K562 (cell line): ENCODE data around the gene TPX2. TPM values are rescaled to one million over a fixed set of nuclear protein-coding genes. Genes with fewer than 3 reads are reported as not detected.
A peak's percentile ranks its signal among the peaks of the same experiment; 100 is the strongest.

Source experiments
- CBFA2T3 ChIP-seq: fragments of 450-650 bp; IDR thresholded peaks from 2 replicates; pipeline ENCODE4 v1.6.1; 2017
- CREM ChIP-seq: IDR thresholded peaks from 2 replicates; pipeline ENCODE4 v1.6.1; 2014; ENCODE audit warnings: antibody characterized with exemption, low read depth
- FUS ChIP-seq: fragments of 200-400 bp; formaldehyde crosslinking; optimal IDR thresholded peaks from 2 replicates; pipeline ENCODE3; 2017; ENCODE audit warnings: low read depth, low read length
- KDM4B ChIP-seq, 2 experiments: fragments of 450-650 bp in 1 of 2; sonication (generic) in 1 of 2; IDR thresholded peaks; 2 replicates each; pipeline ENCODE4 v1.6.1; 2016 to 2017; ENCODE audit warnings: borderline replicate concordance in 2 of 2, antibody characterized with exemption in 1 of 2, low read depth in 1 of 2, mild to moderate bottlenecking in 1 of 2
- MLLT1 ChIP-seq, 2 experiments: fragments of 450-650 bp; IDR thresholded peaks; 2 replicates each; pipeline ENCODE4 v1.6.1; 2016
- PBX2 ChIP-seq, 2 experiments: IDR thresholded peaks in 1 of 2; conservative IDR thresholded peaks in 1 of 2; 2 replicates each; pipeline ENCODE4 v1.6.1; 2016; ENCODE audit warnings: low read depth in 2 of 2, mild to moderate bottlenecking in 1 of 2, missing compliant biosample characterization in 1 of 2, missing genetic modification characterization in 1 of 2, moderate library complexity in 1 of 2
- RAD21 ChIP-seq, 2 experiments: fragments of 250-450 bp in 1 of 2; fragments of 450-650 bp in 1 of 2; sonication (Bioruptor Pico) in 1 of 2; formaldehyde crosslinking in 1 of 2; IDR thresholded peaks in 1 of 2; conservative IDR thresholded peaks in 1 of 2; 2 replicates each; pipeline versions ENCODE4 v1.4.0 to v1.8.0; 2020 to 2022; ENCODE audit warnings: mild to moderate bottlenecking in 2 of 2, moderate library complexity in 1 of 2
- SIX5 ChIP-seq, 2 experiments: IDR thresholded peaks; 2 replicates each; pipeline ENCODE4 v1.6.1; 2011; ENCODE audit warnings: low read length in 2 of 2, borderline replicate concordance in 1 of 2, low read depth in 1 of 2, mild to moderate bottlenecking in 1 of 2, moderate library complexity in 1 of 2; ENCODE audit not compliant: insufficient read depth in 1 of 2
- SMAD3 ChIP-seq: fragments of 450-650 bp; formaldehyde crosslinking; conservative IDR thresholded peaks from 2 replicates; pipeline ENCODE4 v1.4.0; 2020; ENCODE audit warnings: mild to moderate bottlenecking
- STAT6 ChIP-seq: sonication (generic); formaldehyde crosslinking; IDR thresholded peaks from 2 replicates; pipeline ENCODE4 v1.8.1; 2023; ENCODE audit warnings: mild to moderate bottlenecking, missing genetic modification reagents
- YY1 ChIP-seq, 3 experiments: IDR thresholded peaks; 2 replicates each; pipeline ENCODE4 v1.6.1; 2011; ENCODE audit warnings: low read length in 2 of 3, mild to moderate bottlenecking in 2 of 3, moderate library complexity in 2 of 3, borderline replicate concordance in 1 of 3, control low read depth in 1 of 3, low read depth in 1 of 3; ENCODE audit not compliant: insufficient read depth in 3 of 3, insufficient replicate concordance in 2 of 3, control insufficient read depth in 1 of 3, insufficient read length in 1 of 3; ENCODE audit errors: extremely low read depth in 1 of 3
- ZBTB1 ChIP-seq: sonication (generic); formaldehyde crosslinking; IDR thresholded peaks from 2 replicates; pipeline ENCODE4 v1.8.1; 2023; ENCODE audit warnings: missing genetic modification reagents, low read depth, mild to moderate bottlenecking, borderline replicate concordance
- ZNF280A ChIP-seq: fragments of 450-650 bp; IDR thresholded peaks from 2 replicates; pipeline ENCODE4 v1.6.1; 2018; ENCODE audit warnings: mild to moderate bottlenecking, low read depth; ENCODE audit not compliant: partially characterized antibody
- ZNF644 ChIP-seq: fragments of 200-800 bp; sonication (Bioruptor generic); IDR thresholded peaks from 2 replicates; pipeline ENCODE4 v1.6.1; 2016; ENCODE audit warnings: low read depth, missing genetic modification characterization, missing compliant biosample characterization
- polyA plus RNA-seq, 8 experiments: library from polyadenylated mRNA; depleted of rRNA in 4 of 8; stranded (reverse) in 5 of 8; unstranded in 3 of 8; fragments of >200 nt; fragmentation: Nextera tagmentation in 2 of 8; fragmentation: Illumina TruSeq in 1 of 8; extraction: Ambion mirVana in 2 of 8; extraction: Trizol in 1 of 8; gene quantifications; 2 replicates each; pipeline versions ENCODE4 v1.2.1 to v1.2.3, GENCODE V29; 2011 to 2014; ENCODE audit warnings: inconsistent platforms in 1 of 8, missing spikeins in 1 of 8
- total RNA-seq, 7 experiments: library from RNA; depleted of rRNA in 6 of 7; stranded (reverse); fragments of >200 nt in 6 of 7; fragmentation: Illumina TruSeq in 2 of 7; extraction: Trizol in 2 of 7; gene quantifications; 2 replicates each; pipeline versions ENCODE4 v1.2.1 to v1.2.3, GENCODE V29; 2011 to 2021; ENCODE audit warnings: low replicate concordance in 1 of 7

Gene TPX2
- total and polyA plus RNA-seq, 9 of the 15 experiments (the other 6 are each of a cell fraction or from before 2014, with no cell fraction given): 48.0 to 241 (median 133) TPM

- no peak for TF ChIP-seq STAT6
- 0 out of 2 replicates have a peak, but pooled peaks have one; percentile 26 for TF ChIP-seq SMAD3 (CRISPR knock-in tag)
- no peak for TF ChIP-seq PBX2 (CRISPR knock-in tag; IDR thresholded peaks at IDR 0.05; ENCODE audit: low read depth)
- no peak for TF ChIP-seq PBX2 (tag; conservative IDR thresholded peaks at IDR 0.05; ENCODE audit: low read depth)
- TF ChIP-seq RAD21 (CRISPR knock-in tag; conservative IDR thresholded peaks at IDR 0.05 in 1 of 2, IDR thresholded peaks at IDR 0.05 in 1 of 2): peak; percentile 54
- no peak for TF ChIP-seq ZNF644 (tag)
- no peak for TF ChIP-seq ZNF280A
- no peak for TF ChIP-seq FUS
- TF ChIP-seq CBFA2T3: no peak
- TF ChIP-seq KDM4B (IDR thresholded peaks at IDR 0.05; ENCODE audit: borderline replicate concordance in 2 of 2, low read depth in 1 of 2): peak in 1 of 2 experiments; percentile 46; a peak in 1 of 4 replicates
- TF ChIP-seq YY1 (IDR thresholded peaks at IDR 0.05; ENCODE audit: borderline replicate concordance in 1 of 3, control insufficient read depth in 1 of 3, extremely low read depth in 1 of 3, insufficient read depth in 3 of 3, insufficient read length in 1 of 3, insufficient replicate concordance in 2 of 3, low read depth in 1 of 3, low read length in 2 of 3): peak in 1 of 3 experiments; percentile 50
- TF ChIP-seq MLLT1 (IDR thresholded peaks at IDR 0.05): peak in 1 of 2 experiments; percentile 37; a peak in 1 of 4 replicates
- no peak for TF ChIP-seq SIX5 (IDR thresholded peaks at IDR 0.05; ENCODE audit: borderline replicate concordance in 1 of 2, insufficient read depth in 1 of 2, low read depth in 1 of 2, low read length in 2 of 2)
- 0 out of 2 replicates have a peak, but pooled peaks have one; percentile 45 for TF ChIP-seq ZBTB1 (CRISPR knock-in tag)
- TF ChIP-seq CREM: no peak
These were observed 16.6 kb upstream of the TPX2 start, which contains the start of gene BCL2L1 (continued) for GRCh38 chr20:31722257-31723068.
